GM18508 (cell line): ENCODE data around the gene CCDC172.
"Not testable (repeated sequence)": the region's sequence is repeated elsewhere in the genome, so short reads cannot be mapped to it uniquely, and the experiment has no call there.

Experiments used
- ATAC-seq: cut with Tn5 transposase; IDR thresholded peaks from one replicate; pipeline ENCODE4 v1.9.1; 2021; ENCODE audit warnings: moderate number of reproducible peaks; ENCODE audit not compliant: insufficient read depth, unreplicated experiment

The CCDC172 gene

DNA sequence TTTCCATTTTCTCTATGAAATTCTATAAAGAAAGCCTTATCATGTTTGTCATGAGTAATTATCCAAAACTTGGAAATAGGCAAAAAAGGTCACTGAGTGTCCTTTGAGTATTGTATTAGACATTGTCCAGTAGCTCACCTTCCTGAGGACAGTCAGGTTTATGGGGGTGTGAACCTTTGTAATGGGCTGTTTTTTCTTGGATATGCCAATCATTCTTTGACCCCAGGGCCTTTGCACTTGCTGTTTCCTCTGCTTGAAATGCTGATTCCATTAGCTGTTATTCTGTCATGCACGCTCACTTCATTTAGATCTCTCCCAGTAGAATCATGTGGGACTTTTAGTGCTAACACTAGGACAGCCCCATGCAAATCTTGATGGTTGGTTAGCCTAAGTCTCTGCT, 4.9 kb downstream of the CCDC172 start:
- no peak for ATAC-seq

DNA sequence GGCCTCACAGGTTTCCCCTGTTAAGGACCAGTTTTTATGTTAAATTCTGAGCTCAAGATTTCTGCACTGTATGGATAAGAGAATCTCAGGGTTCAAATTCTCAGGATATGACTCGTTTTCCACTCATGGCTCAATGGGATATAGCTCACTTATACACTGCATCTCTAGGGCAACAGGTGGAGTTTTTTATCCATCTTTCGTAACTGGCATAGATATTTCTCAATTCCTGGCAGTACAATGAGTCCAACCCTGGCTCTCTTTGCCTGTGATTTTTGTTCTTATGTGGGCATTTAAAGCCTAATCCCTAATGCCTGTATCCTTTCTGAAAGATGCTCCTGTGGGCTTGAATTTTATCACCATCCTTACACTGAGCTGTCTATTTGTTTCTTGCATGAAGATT, 7.6 kb downstream of the CCDC172 start:
- ATAC-seq: no peak

DNA sequence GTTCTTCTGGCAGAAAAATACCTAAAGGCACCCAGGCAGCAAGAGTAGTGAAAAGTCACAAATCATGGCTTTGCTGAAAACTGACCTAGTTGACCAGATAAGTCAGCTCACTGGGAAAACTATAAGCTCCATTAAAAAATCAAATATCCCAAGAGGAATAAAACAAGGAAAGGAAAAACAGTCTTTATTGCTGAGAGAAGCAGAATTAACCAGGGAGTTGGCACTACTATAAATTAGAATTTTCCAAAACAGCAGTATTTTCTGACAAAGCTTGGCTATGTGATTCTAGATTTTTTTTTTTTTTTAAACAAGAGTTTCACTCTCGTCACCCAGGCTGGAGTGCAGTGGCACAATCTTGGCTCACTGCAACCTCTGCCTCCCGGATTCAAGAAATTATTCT, 12.6 kb downstream of the CCDC172 start:
- no peak for ATAC-seq

DNA sequence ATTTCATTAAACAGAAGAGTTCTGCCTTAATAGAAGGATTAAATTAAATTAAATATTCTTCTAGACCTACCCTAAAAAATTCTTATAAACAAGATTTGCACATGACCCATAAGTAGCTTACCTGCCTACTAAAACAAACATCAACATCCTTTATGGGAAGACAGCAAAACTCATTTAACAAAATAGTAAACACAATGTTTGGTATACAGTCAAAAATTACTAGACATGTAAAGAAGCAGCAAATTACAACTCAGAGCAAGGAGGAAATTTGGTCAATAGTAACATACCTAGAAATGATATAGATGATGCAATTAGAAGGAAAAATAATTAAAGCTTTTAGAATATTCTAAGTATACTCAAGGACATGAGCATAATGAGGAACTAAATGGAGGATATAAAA, 27.9 kb downstream of the CCDC172 start:
- ATAC-seq: no peak

DNA sequence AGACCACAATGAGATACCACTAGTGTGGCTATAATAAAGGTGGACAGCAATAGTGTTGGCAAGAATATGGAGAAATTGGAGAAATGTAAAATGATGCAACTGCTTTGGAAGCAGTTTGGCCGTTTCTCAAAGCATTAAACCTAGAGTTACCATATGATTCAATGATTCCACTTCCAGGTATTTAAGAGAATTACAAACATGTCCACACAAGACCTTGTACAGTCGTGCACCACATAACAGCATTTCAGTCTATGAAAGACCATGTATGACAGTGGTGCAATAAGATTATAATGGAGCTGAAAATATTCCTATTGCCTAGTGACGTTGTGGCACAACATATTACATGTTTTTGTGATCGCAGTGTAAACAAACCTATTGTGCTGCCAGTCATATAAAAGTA, 29.6 kb downstream of the CCDC172 start:
- no peak for ATAC-seq

DNA sequence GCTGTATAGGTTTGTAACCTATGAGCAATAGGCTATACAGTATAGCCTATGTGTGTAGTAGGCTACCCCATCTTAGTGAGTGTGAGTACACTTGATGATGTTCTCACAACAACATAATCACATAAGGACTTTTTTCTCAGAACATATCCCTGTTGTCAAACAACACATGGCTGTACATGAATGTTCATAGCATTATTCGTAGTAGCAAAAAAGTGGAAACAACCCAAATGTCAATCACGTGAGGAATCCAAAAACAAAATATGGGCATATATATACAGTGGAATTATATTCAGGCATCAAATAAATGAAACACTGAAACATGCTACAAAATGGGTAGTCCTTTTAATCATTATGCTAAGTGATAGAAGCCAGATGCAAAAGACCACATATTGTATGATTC, 31.1 kb downstream of the CCDC172 start:
- no peak for ATAC-seq

DNA sequence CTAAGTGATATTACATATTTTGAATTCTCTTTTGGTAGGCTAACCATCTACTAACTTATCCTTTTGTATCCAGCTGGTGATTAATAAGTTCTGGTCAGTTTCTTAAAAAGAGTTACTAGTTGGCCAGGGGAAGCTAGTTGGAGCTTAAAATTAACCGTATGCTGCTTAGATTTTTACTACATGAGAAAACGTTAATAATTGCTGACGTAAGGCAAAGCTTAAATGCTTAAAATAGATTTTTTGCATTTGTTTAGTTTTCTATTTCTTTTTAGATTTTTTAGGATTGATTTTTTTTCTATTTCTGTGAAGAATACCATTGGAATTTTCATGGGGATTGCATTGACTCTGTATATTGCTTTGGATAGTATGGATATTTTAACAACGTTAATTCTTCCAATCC, 32.6 kb downstream of the CCDC172 start:
- no peak for ATAC-seq

DNA sequence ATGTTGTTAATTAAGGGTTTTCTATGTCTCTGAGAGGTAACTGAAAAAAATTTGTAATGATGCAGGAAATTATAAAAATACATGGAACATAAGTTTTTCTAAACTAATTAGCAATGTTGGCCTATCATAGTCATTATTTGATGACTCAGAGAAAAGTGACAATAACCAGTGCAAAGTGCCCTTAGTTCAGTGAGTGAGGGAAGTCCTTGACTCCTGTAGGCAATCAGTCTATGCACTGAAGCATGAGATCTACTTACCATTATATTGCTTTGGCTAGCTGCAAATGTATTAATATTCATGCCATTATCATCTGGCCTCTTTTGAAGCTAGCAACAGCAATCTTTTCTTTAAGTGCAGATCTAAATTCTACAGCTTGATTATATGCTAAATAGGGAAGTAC, 40.6 kb downstream of the CCDC172 start:
- ATAC-seq: no peak

DNA sequence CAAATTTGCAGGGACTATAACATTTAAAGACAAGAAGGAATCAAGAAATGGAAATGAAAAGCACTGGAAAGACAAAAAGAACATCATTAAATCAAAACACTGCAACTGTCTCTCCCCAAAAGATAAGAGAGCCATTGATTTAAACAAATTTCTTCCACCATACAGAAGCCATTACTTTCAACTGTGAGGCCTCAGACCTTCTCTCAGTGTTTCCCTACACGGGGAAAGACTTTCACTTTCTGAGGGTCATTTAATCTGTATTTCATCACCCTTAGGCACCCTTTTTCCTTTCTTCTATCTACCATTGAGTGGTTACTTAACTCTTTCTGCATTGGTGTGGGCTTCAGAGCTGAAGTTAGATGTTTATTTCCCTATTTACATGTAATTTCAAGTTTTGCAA, 47.5 kb downstream of the CCDC172 start:
- no peak for ATAC-seq

DNA sequence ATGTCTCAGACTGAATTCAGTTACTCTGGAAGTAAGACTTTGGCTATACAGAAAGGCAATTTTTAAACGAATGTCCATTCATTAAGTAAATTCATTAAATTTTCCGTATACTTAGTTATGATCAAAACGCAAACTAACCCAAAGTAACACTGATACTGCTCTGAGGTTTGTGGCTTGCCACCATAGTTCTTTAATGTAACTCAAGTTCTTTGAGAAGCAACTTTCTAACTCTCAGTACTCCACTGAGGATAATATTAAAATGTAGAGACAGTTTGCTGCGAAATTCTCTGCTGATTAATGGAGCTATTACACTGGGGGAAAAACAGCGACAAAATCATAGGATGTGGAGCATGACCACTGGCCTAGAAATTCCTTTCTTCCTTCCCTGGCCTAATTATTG, 58.0 kb downstream of the CCDC172 start:
- ATAC-seq: no peak

DNA sequence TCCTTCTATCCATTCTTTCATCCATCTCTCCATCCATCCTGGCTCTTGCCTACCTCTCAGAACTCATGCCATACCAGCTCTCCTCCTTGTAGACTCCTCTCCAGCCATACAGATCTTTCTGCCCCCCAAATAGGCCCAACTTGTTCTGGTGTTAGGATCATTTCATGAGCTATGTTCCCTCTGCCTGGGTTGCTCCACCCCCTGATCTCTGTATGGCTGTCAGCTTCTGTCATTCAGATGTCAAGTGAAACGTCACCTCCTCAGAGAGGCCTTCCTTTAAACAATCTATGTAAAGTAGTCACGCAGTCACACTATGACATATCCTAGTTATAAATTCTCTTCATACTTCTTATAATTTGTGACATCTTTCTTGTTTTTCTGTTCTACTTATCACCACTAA, 61.1 kb downstream of the CCDC172 start:
- ATAC-seq: no peak

DNA sequence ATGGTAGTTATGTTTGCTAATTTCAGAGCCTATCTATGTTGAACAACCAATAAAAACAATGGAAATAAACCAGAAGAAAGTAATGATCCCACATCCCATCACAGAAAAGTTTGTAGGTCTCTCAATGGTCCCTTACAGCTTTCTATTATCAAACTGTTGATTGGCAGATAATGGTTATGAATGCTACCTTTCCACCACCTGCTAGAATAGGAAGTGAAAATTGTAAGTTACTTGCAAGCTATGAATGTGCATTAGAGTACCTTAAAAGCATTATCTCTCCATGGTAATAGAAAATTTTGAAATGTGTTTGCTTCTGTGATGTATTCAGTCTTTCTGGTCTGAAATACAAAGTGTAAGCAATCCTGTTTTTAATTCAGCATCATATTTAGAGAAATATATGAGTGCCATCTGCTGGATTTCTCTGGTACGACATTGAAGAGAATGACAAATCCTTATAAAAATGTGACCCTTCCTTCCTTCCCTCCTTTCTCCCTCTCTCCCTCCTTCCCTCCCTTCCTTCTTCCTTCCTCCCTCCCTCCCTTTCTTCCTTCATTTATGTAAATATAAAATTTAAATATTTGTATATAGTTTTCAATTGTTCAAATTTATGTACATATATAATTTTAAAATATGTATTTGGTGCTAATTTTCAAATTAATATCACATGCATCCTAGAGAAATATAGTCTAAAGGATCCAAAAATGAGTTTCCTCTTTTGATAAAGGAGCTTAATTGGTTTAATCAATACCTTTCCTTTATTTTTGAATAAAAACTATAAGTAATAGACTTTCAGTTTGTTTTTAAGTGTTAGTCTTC, 62.0 kb downstream of the CCDC172 start:
- no peak for ATAC-seq

DNA sequence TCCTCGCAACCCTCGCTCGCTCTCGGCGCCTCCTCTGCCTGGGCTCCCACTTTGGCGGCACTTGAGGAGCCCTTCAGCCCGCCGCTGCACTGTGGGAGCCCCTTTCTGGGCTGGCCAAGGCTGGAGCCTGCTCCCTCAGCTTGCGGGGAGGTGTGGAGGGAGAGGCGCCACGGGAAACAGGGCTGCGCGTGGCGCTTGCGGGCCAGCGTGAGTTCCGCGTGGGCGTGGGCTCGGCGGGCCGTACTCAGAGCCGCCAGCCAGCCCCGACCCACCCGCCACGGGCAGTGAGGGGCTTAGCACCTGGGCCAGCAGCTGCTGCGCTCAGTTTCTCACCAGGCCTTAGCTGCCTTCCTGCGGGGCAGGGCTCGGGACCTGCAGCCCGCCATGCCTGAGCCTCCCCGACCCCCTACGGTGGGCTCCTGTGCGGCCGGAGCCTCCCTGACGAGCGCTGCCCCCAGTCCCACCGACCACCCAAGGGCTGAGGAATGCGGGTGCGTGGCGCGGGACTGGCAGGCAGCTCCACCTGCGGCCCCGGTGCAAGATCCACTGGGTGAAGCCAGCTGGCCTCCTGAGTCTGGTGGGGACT, 69.1 kb downstream of the CCDC172 start:
- not testable (repeated sequence) for ATAC-seq

DNA sequence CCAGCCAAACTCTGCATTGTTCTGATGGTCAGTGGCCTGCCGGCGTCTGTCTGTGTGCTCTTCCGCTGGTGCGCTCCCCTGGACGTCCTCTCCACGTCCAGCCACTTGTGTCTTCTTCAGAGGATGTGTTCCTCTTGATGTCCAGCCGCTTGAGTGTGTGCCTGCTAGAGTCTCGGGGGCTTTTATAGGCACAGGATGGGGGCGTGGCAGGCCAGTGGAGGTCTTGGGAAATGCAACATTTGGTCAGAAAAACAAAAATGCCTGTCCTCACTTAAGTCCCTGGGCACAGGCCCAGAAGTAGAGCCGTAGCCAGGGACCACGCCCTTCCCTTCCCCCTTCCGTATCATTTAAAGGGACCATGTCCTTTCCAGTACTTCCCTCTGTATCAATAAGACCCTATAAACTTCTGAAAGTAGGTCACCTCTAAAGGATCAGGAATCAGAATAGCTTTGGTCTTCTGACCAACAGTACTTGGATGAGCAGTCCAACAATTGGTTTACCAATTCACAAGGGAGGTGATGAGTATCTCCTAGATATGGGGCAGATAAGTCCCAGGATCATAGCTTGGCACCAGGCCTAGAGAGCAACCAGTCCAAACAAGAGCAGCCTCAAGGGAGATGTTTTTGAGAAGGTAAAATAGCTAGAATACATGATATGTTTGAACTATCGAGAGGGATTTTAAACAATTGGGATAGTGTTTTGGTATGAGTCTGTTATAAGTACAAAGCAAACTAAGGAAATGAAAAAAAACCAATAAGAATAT, 71.2 kb downstream of the CCDC172 start:
- no peak for ATAC-seq

DNA sequence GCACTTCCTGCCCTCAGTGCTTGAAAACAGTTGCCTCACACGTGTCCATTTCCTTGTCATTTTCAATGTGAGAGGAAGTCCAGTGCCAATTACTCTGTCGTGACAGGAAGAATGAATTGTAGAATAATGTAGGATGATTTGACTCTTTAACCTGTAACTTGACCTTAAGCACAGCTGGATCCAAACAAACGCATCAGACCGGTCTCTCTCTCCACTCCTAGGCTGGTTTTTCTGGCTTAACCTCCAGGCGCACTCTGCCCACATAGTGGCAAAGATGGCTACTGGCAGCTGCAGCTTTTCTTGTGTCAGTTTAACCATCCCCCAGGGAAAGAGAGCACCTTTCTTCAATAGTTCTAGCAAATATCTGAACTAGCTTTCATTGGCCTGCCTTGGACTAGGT, 74.0 kb downstream of the CCDC172 start:
- no peak for ATAC-seq

DNA sequence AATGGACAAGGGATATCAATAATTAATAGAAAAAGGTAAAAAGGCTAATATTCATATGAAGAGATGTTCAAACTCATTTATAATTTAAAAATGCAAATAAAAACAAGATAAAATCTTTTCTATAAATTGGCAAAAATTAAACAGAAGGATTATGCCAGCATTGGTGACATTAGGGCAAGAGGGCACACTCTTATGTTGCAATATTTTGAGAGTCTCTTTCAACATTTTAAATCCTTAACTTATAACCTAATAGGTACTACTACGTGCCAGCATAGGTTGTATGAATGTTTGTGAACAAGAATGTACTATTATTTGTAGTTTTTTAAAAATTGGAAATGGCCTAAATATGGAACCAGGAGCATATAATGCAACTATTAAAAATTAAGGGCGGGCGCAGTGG, 78.6 kb downstream of the CCDC172 start:
- ATAC-seq: no peak

DNA sequence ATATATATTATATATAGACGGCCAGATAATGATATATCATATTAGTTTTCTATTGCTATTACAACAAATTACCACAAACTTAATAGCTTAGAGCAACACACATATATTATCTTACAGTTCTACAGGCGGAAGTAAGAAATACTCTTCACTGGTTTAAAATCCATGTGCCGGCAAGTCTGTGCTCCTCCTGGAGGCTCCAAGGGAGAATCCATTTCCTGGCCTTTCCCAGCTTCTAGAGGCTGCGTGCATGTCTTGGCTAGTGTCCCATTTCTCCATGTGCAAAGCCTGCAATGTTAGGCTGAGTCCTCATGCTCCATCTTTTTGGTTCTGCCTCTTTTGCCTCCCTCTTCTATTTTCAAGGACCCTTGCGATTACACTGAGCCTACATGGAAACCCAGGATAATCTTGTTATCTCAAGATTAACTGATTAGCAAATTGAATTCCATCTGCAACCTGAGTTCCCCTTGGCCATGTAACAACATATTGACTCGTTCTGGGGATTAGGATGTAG, 79.5 kb downstream of the CCDC172 start:
- no peak for ATAC-seq

DNA sequence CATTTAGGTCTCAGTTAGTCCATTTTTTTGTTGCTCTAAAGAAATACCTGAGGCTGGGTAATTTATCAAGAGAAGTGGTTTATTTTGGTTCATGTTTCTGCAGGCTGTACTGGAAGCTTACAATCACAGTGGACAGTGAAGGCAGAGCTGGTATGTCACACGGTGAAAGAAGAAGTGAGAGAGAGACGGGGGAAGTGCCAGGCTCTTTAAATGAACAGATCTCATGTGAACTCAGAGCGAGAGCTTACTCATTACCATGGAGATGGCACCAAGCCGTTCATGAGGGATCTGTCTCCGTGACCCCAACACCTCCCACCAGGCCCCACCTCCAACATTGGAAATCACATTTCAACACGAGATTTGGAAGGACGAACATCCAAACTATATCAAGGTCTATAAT, 84.5 kb downstream of the CCDC172 start:
- no peak for ATAC-seq

DNA sequence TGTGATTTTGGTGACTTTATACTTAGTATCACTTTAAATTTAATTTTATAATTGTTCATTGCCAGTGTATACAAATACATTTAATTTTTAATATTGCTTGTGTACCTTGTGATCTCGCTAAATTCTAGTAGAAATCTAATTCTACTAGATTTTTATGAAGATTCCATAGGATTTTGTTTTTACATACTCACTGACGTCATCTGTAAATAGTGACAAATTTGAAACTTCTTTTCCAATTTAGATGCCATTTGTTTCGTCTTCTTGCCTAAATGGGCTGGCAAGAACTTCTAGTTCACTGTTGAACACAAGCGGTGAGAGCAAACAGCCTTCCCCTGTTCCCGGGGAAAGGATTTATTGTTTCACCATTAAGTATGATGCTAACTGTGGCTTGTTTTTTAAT, 86.1 kb downstream of the CCDC172 start:
- no peak for ATAC-seq

DNA sequence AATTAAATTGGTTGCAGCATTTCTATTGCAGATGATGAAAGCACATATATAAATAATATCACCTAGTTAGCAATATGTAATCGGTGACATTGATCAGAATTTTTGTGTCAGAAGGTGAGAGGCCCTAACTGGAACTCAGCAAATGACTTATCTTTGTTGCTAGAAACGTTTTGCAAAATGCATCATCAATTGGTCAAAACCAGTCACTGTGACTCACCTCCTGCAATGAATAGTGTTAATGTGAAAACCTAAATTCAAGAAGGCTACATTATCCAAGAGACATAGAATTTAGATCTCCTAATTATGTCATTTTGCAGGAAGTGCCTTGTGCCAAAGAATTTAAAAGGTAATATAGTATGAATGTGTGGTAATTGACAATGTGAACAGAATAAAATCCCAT, 93.6 kb downstream of the CCDC172 start:
- ATAC-seq: no peak

DNA sequence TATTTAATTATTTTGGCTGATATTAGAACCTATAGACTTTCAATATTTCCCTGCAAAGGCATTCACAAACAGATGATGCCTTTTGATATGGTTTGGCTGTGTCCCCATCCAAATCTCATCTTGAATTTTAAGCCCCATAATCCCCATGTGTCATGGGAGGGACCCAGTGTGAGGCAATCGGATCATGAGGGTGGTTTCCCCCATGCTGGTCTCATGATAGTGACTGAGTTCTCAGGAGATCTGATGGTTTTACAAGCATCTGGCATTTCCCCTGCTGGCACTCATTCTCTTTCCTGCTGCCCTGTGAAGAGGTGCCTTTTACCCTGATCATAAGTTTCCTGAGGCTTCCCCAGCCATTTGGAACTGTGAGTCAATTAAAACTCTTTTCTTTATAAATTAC, 94.1 kb downstream of the CCDC172 start:
- ATAC-seq: no peak
